HCT116 (cell line): Measurements from ENCODE around the gene WWOX. TPM values are rescaled to one million over a fixed set of nuclear protein-coding genes. Genes with fewer than 3 reads are reported as not detected.

Experiments
- ATAC-seq: fragments of 200-7000 bp; cut with Tn5 transposase; 2 replicates; pipeline ENCODE4 v1.9.1; 2020; ENCODE audit warnings: mild to moderate bottlenecking, moderate library complexity
- BruUV-seq: library from RNA; stranded (reverse); fragments of 400-500 nt; replicated peaks from 2 replicates; lab custom pipeline; 2021; lab: Mats Ljungman, UMichigan
- CTCF ChIA-PET: fragments of 300-600 bp; sonication (Branson Sonifier 250); formaldehyde crosslinking; loops from one replicate; lab custom pipeline; 2021; ENCODE audit warnings: antibody characterized with exemption; lab: Charles Lee
- POLR2A ChIA-PET: fragments of 300-600, 350-600 bp; sonication (Branson Sonifier 250); formaldehyde crosslinking; loops from one replicate; lab custom pipeline; 2021; ENCODE audit warnings: antibody characterized with exemption; lab: Charles Lee
- RAD21 ChIA-PET, 2 experiments: fragments of 300-600 bp; sonication (Branson Sonifier 250); formaldehyde crosslinking; loops; one replicate each; lab custom pipeline; 2023; ENCODE audit warnings: low total read pairs in 2 of 2; ENCODE audit not compliant: uncharacterized antibody in 2 of 2, unreplicated experiment in 2 of 2, low non-redundant PET in 1 of 2; lab: Charles Lee
- DNase-seq: peaks from one replicate; pipeline ENCODE4 v3.0.0-alpha.2; 2010; ENCODE audit warnings: low read depth, low spot score
- H2AFZ ChIP-seq: fragments of 200-600 bp; shearing (Covaris generic), sonication (generic); 2 replicates; pipeline ENCODE4 v1.6.1; 2017; ENCODE audit warnings: low read depth, mixed run types, mixed read lengths, antibody characterized with exemption, low read length; ENCODE audit not compliant: poor library complexity, severe bottlenecking
- H3K27ac ChIP-seq: 2 replicates; pipeline ENCODE4 v1.5.1; 2012; ENCODE audit warnings: low read depth, low read length
- H3K27me3 ChIP-seq: fragments of 200-600 bp; sonication (generic); 2 replicates; pipeline ENCODE4 v1.6.1; 2016; ENCODE audit warnings: mixed run types, low read length, mixed read lengths; ENCODE audit not compliant: insufficient read depth
- H3K36me3 ChIP-seq, 2 experiments: fragments of 200-500 bp in 1 of 2; fragments of 200-600 bp in 1 of 2; sonication (Bioruptor generic) in 1 of 2; sonication (generic) in 1 of 2; 2 replicates each; pipeline versions ENCODE4 v1.5.1 to v1.6.1; 2014 to 2016; ENCODE audit warnings: low read length in 2 of 2, inconsistent platforms in 1 of 2, mixed read lengths in 1 of 2, mixed run types in 1 of 2; ENCODE audit not compliant: insufficient read depth in 2 of 2, control insufficient read depth in 1 of 2
- H3K4me1 ChIP-seq, 2 experiments: fragments of 200-600 bp in 1 of 2; sonication (generic) in 1 of 2; 2 replicates each; pipeline versions ENCODE4 v1.5.1 to v1.6.1; 2012 to 2017; ENCODE audit warnings: low read length in 2 of 2, inconsistent platforms in 1 of 2, mild to moderate bottlenecking in 1 of 2, mixed read lengths in 1 of 2, mixed run types in 1 of 2, moderate library complexity in 1 of 2; ENCODE audit not compliant: insufficient read depth in 2 of 2, control insufficient read depth in 1 of 2
- H3K4me2 ChIP-seq: fragments of 200-600 bp; sonication (generic); 2 replicates; pipeline ENCODE4 v1.6.1; 2017; ENCODE audit warnings: mixed run types, low read length, mixed read lengths
- H3K4me3 ChIP-seq, 2 experiments: fragments of 200-600 bp in 1 of 2; sonication (generic) in 1 of 2; replicated peaks in 1 of 2; 2 replicates each; pipeline ENCODE4 v1.5.1; 2011 to 2016; ENCODE audit warnings: low read length in 2 of 2, control low read depth in 1 of 2, low read depth in 1 of 2, mild to moderate bottlenecking in 1 of 2, mixed read lengths in 1 of 2, mixed run types in 1 of 2
- H3K79me2 ChIP-seq: fragments of 200-600 bp; sonication (generic); 2 replicates; pipeline ENCODE4 v1.6.1; 2017; ENCODE audit warnings: mild to moderate bottlenecking, mixed run types, low read length, moderate library complexity, mixed read lengths; ENCODE audit not compliant: insufficient read depth
- H3K9ac ChIP-seq: fragments of 200-600 bp; sonication (generic); 2 replicates; pipeline ENCODE4 v1.6.1; 2016; ENCODE audit warnings: low read length, mixed read lengths
- H3K9me2 ChIP-seq: fragments of 200-600 bp; sonication (generic), shearing (Covaris generic); 2 replicates; pipeline ENCODE4 v1.6.1; 2017; ENCODE audit warnings: mixed run types, mild to moderate bottlenecking, moderate library complexity; ENCODE audit not compliant: insufficient read depth
- H3K9me3 ChIP-seq, 2 experiments: fragments of 200-500 bp in 1 of 2; fragments of 200-600 bp in 1 of 2; sonication (Bioruptor generic) in 1 of 2; sonication (generic) in 1 of 2; 2 replicates each; pipeline ENCODE4 v1.6.1; 2014 to 2017; ENCODE audit warnings: low read length in 2 of 2, mixed read lengths in 2 of 2, inconsistent platforms in 1 of 2, low read depth in 1 of 2, mild to moderate bottlenecking in 1 of 2, mixed run types in 1 of 2, moderate library complexity in 1 of 2; ENCODE audit not compliant: control insufficient read depth in 1 of 2, insufficient read depth in 1 of 2
- H4K20me1 ChIP-seq: fragments of 200-600 bp; sonication (generic), shearing (Covaris generic); 2 replicates; pipeline ENCODE4 v1.6.1; 2017; ENCODE audit warnings: mixed run types, mild to moderate bottlenecking, moderate library complexity; ENCODE audit not compliant: insufficient read depth
- CEBPB ChIP-seq: IDR thresholded peaks from 2 replicates; pipeline ENCODE4 v1.6.1; 2012; ENCODE audit warnings: low read depth
- EGR1 ChIP-seq: IDR thresholded peaks from 2 replicates; pipeline ENCODE4 v1.6.1; 2012; ENCODE audit warnings: low read depth
- ELF1 ChIP-seq: IDR thresholded peaks from 2 replicates; pipeline ENCODE4 v1.6.1; 2012; ENCODE audit warnings: low read depth, borderline replicate concordance
- MAX ChIP-seq: IDR thresholded peaks from 2 replicates; pipeline ENCODE4 v1.6.1; 2012
- REST ChIP-seq: IDR thresholded peaks from 2 replicates; pipeline ENCODE4 v1.6.1; 2012; ENCODE audit warnings: low read depth
- SP1 ChIP-seq: IDR thresholded peaks from 2 replicates; pipeline ENCODE4 v1.6.1; 2012; ENCODE audit warnings: low read depth
- SRF ChIP-seq: IDR thresholded peaks from 2 replicates; pipeline ENCODE4 v1.6.1; 2012; ENCODE audit warnings: low read depth
- ZFX ChIP-seq: fragments of 450-650 bp; IDR thresholded peaks from 2 replicates; pipeline ENCODE4 v1.6.1; 2017
- intact Hi-C: fragments of 100-400 bp; cut with micrococcal nuclease; formaldehyde crosslinking; loops from 2 replicates; pipeline ENCODE4 v1.10.0; 2022
- total RNA-seq: library from RNA; stranded (reverse); gene quantifications from one replicate; pipeline ENCODE4 v1.2.1, GENCODE V29; 2021; ENCODE audit not compliant: unreplicated experiment

Gene WWOX
- total RNA-seq, 1 experiment from 2014 or later = 13.7 TPM

- intact Hi-C loops = no loop called here
- BruUV-seq = no TSS peak
- CTCF ChIA-PET = no interaction called here
Observed at GRCh38 chr16:78916928-78917545, 817.6 kb downstream of the WWOX start.

More at GRCh38 chr16:78916928-78917545, 817.6 kb downstream of the WWOX start:
- no peaks in the 10 kb centered on the region for H3K36me3 ChIP-seq
- H3K9me2 ChIP-seq = no peaks in the 10 kb centered on the region
- no peak overlapping the region for H2AFZ ChIP-seq
- H3K4me1 ChIP-seq = no peaks in the 10 kb centered on the region
- no peak overlapping the region for H3K4me2 ChIP-seq
- no peak overlapping the region for H3K9ac ChIP-seq
- DNase-seq (no peak), ATAC-seq (no peak)
- H3K9me3 ChIP-seq = peaks cover 19 to 28% of the 10 kb centered on the region in 2 experiments; a peak in 2 of 4 replicates
- ChIA-PET RAD21 (no interaction called here), POLR2A (no interaction called here)
- H3K27ac ChIP-seq = no peak overlapping the region
- H3K27me3 ChIP-seq = no peaks in the 10 kb centered on the region
- no peak overlapping the region for H3K4me3 ChIP-seq
- no peaks in the 10 kb centered on the region for H4K20me1 ChIP-seq
- TF ChIP-seq ZFX = no peak
- no peak for TF ChIP-seq SP1
- no peak for TF ChIP-seq EGR1
- no peak for TF ChIP-seq CEBPB
- TF ChIP-seq REST = no peak
- TF ChIP-seq MAX = no peak
- no peak for TF ChIP-seq SRF
- TF ChIP-seq ELF1 = no peak
- H3K79me2 ChIP-seq = no peaks in the 10 kb centered on the region
